CD4-positive, alpha-beta T cell (primary cell): Measurements from ENCODE around the gene GOLGA6L9. TPM values are rescaled to one million over a fixed set of nuclear protein-coding genes. Genes with fewer than 3 reads are reported as not detected.
"Not testable (repeated sequence)": the region's sequence is repeated elsewhere in the genome, so short reads cannot be mapped to it uniquely, and the experiment has no call there.

Experiments used
- ATAC-seq: fragments of 200-7000 bp; cut with Tn5 transposase; one replicate; pipeline ENCODE4 v1.10.0; 2022; ENCODE audit warnings: mild to moderate bottlenecking; ENCODE audit not compliant: poor library complexity
- CTCF ChIA-PET: fragments of 350-600 bp; sonication (Branson Sonifier 250); formaldehyde crosslinking; loops from one replicate; lab custom pipeline; 2021; ENCODE audit warnings: antibody characterized with exemption, inconsistent platforms; lab: Charles Lee
- POLR2A ChIA-PET: fragments of 350-600 bp; sonication (Branson Sonifier 250); formaldehyde crosslinking; loops from one replicate; lab custom pipeline; 2021; ENCODE audit warnings: antibody characterized with exemption, inconsistent platforms; lab: Charles Lee
- DNase-seq, 14 experiments: peaks; one replicate each; pipeline ENCODE4 v3.0.0-alpha.2; 2013 to 2020; ENCODE audit warnings: mixed read lengths in 2 of 14
- H3K27ac ChIP-seq, 2 donors: one replicate each; pipeline versions ENCODE4 v1.5.1 to v1.7.0; 2013; ENCODE audit warnings: low read length in 2 of 2, low read depth in 1 of 2, mild to moderate bottlenecking in 1 of 2
- H3K27me3 ChIP-seq, 2 experiments: 1 replicate in 1 of 2; 2 replicates in 1 of 2; pipeline versions ENCODE4 v1.6.1 to v1.7.0; 2013; ENCODE audit warnings: low read length in 2 of 2, control low read depth in 1 of 2, mild to moderate bottlenecking in 1 of 2, moderate library complexity in 1 of 2; ENCODE audit not compliant: insufficient read depth in 2 of 2, control insufficient read depth in 1 of 2
- H3K36me3 ChIP-seq: one replicate; pipeline ENCODE4 v1.6.1; 2013; ENCODE audit warnings: low read length, control low read depth; ENCODE audit not compliant: insufficient read depth
- H3K4me1 ChIP-seq: one replicate; pipeline ENCODE4 v1.6.1; 2013; ENCODE audit warnings: low read length, control low read depth; ENCODE audit not compliant: insufficient read depth
- H3K4me3 ChIP-seq: one replicate; pipeline ENCODE4 v1.5.1; 2013; ENCODE audit warnings: mild to moderate bottlenecking, low read length, moderate library complexity
- H3K9me3 ChIP-seq, 2 experiments: 1 replicate in 1 of 2; 2 replicates in 1 of 2; pipeline versions ENCODE4 v1.6.1 to v1.7.0; 2013; ENCODE audit warnings: low read length in 2 of 2, mild to moderate bottlenecking in 2 of 2, control low read depth in 1 of 2, moderate library complexity in 1 of 2; ENCODE audit not compliant: control insufficient read depth in 1 of 2, insufficient read depth in 1 of 2
- H3K27ac Mint-ChIP-seq: one replicate; pipeline ENCODE4 v1.8.0; 2020; ENCODE audit warnings: mixed read lengths
- H3K27me3 Mint-ChIP-seq: one replicate; pipeline ENCODE4 v1.8.0; 2021; ENCODE audit warnings: mixed read lengths
- H3K36me3 Mint-ChIP-seq: one replicate; pipeline ENCODE4 v1.8.0; 2021; ENCODE audit warnings: low read depth, mixed read lengths
- H3K4me1 Mint-ChIP-seq: one replicate; pipeline ENCODE4 v1.8.0; 2021; ENCODE audit warnings: low read depth, mixed read lengths
- H3K4me3 Mint-ChIP-seq: one replicate; pipeline ENCODE4 v1.8.0; 2020; ENCODE audit warnings: mild to moderate bottlenecking, mixed read lengths
- H3K9me3 Mint-ChIP-seq: one replicate; pipeline ENCODE4 v1.8.0; 2020; ENCODE audit warnings: mixed read lengths
- intact Hi-C, 2 experiments: fragments of 100-400 bp; cut with DNase I in 1 of 2; cut with micrococcal nuclease in 1 of 2; formaldehyde crosslinking; loops; one replicate each; pipeline versions ENCODE4 v1.15.1 to v1.9.0; 2023 to 2025; cut with DNase I, micrococcal nuclease
- total RNA-seq, 174 experiments: library from RNA in 2 of 174; stranded (reverse) in 2 of 174; gene quantifications; one replicate each; pipeline ENCODE4 v1.2.3 and lab custom pipeline; 2021 to 2026

GOLGA6L9 gene
- total RNA-seq, 2 experiments from 2014 or later, result 2.0 to 2.7 TPM

- H3K4me1 Mint-ChIP-seq, H3K36me3 ChIP-seq, H3K27me3 Mint-ChIP-seq, H3K4me1 ChIP-seq, DNase-seq, POLR2A ChIA-PET, H3K9me3 ChIP-seq, H3K4me3 ChIP-seq, CTCF ChIA-PET, intact Hi-C loops, H3K27me3 ChIP-seq, H3K27ac Mint-ChIP-seq, H3K9me3 Mint-ChIP-seq, H3K27ac ChIP-seq, ATAC-seq, H3K4me3 Mint-ChIP-seq: not testable (repeated sequence)
- H3K36me3 Mint-ChIP-seq, result peaks cover 11% of the 10 kb centered on the region
Observed at GRCh38 chr15:82401918-82402317, 27.7 kb upstream of the GOLGA6L9 start.

GRCh38 chr15:82402341-82402740, 27.3 kb upstream of the GOLGA6L9 start:
- DNase-seq, H3K36me3 ChIP-seq, intact Hi-C loops, H3K4me1 ChIP-seq, POLR2A ChIA-PET, ATAC-seq, H3K27me3 ChIP-seq, H3K9me3 Mint-ChIP-seq, H3K4me3 Mint-ChIP-seq, H3K4me1 Mint-ChIP-seq, CTCF ChIA-PET, H3K27me3 Mint-ChIP-seq, H3K27ac ChIP-seq, H3K27ac Mint-ChIP-seq, H3K4me3 ChIP-seq, H3K9me3 ChIP-seq: not testable (repeated sequence)
- peaks cover 15% of the 10 kb centered on the region for H3K36me3 Mint-ChIP-seq

- H3K36me3 ChIP-seq, H3K27ac ChIP-seq, ATAC-seq, POLR2A ChIA-PET, intact Hi-C loops, H3K4me3 ChIP-seq, H3K27ac Mint-ChIP-seq, H3K4me1 Mint-ChIP-seq, H3K27me3 Mint-ChIP-seq, H3K27me3 ChIP-seq, H3K9me3 Mint-ChIP-seq, CTCF ChIA-PET, H3K9me3 ChIP-seq, DNase-seq, H3K4me3 Mint-ChIP-seq, H3K4me1 ChIP-seq: not testable (repeated sequence)
- peaks cover 17% of the 10 kb centered on the region for H3K36me3 Mint-ChIP-seq
Observed at GRCh38 chr15:82406211-82406610, 23.4 kb upstream of the GOLGA6L9 start.

- CTCF ChIA-PET, H3K4me3 ChIP-seq, H3K4me1 Mint-ChIP-seq, DNase-seq, H3K36me3 ChIP-seq, H3K9me3 Mint-ChIP-seq, H3K27me3 ChIP-seq, H3K4me1 ChIP-seq, H3K4me3 Mint-ChIP-seq, H3K27me3 Mint-ChIP-seq, POLR2A ChIA-PET, H3K9me3 ChIP-seq, H3K36me3 Mint-ChIP-seq, H3K27ac Mint-ChIP-seq, intact Hi-C loops, ATAC-seq, H3K27ac ChIP-seq: not testable (repeated sequence)
Observed at GRCh38 chr15:82410306-82410705, 19.3 kb upstream of the GOLGA6L9 start.

- H3K27me3 ChIP-seq, H3K4me3 Mint-ChIP-seq, POLR2A ChIA-PET, H3K27me3 Mint-ChIP-seq, H3K9me3 ChIP-seq, H3K4me1 ChIP-seq, ATAC-seq, H3K4me1 Mint-ChIP-seq, H3K36me3 ChIP-seq, intact Hi-C loops, CTCF ChIA-PET, H3K9me3 Mint-ChIP-seq, H3K27ac ChIP-seq, H3K27ac Mint-ChIP-seq, DNase-seq, H3K4me3 ChIP-seq: not testable (repeated sequence)
- H3K36me3 Mint-ChIP-seq, result peaks cover 18% of the 10 kb centered on the region
Observed at GRCh38 chr15:82411595-82411994, 18.0 kb upstream of the GOLGA6L9 start.

GRCh38 chr15:82414525-82415191, 15.0 kb upstream of the GOLGA6L9 start:
- ATAC-seq, POLR2A ChIA-PET, H3K9me3 Mint-ChIP-seq, H3K27me3 Mint-ChIP-seq, H3K36me3 ChIP-seq, H3K4me3 Mint-ChIP-seq, H3K27ac ChIP-seq, H3K9me3 ChIP-seq, CTCF ChIA-PET, H3K27me3 ChIP-seq, H3K4me3 ChIP-seq, H3K4me1 ChIP-seq, intact Hi-C loops, H3K4me1 Mint-ChIP-seq, DNase-seq, H3K27ac Mint-ChIP-seq: not testable (repeated sequence)
- peaks cover 13% of the 10 kb centered on the region for H3K36me3 Mint-ChIP-seq

- H3K27me3 Mint-ChIP-seq, H3K4me1 Mint-ChIP-seq, CTCF ChIA-PET, H3K9me3 Mint-ChIP-seq, H3K27ac Mint-ChIP-seq, POLR2A ChIA-PET, DNase-seq, H3K4me3 Mint-ChIP-seq, H3K27me3 ChIP-seq, intact Hi-C loops, H3K4me3 ChIP-seq, H3K4me1 ChIP-seq, ATAC-seq, H3K27ac ChIP-seq, H3K36me3 ChIP-seq, H3K36me3 Mint-ChIP-seq, H3K9me3 ChIP-seq: not testable (repeated sequence)
Observed at GRCh38 chr15:82420516-82420915, 9.1 kb upstream of the GOLGA6L9 start.
